HCEC 1CT (cell line): ENCODE measurements around the gene SLA2.
"Not testable (repeated sequence)": the region's sequence is repeated elsewhere in the genome, so short reads cannot be mapped to it uniquely, and the experiment has no call there.

Experiments
- DNase-seq: peaks from one replicate; pipeline ENCODE4 v3.0.0-alpha.2; 2017

SLA2 gene

GRCh38 chr20:36644706-36645095, 1.3 kb downstream of the SLA2 start:
- no peak for DNase-seq

GRCh38 chr20:36644032-36644705, 1.8 kb downstream of the SLA2 start:
- no peak for DNase-seq

GRCh38 chr20:36642136-36642535, 3.9 kb downstream of the SLA2 start:
- DNase-seq = no peak

- DNase-seq = no peak
These were observed 4.5 kb downstream of the SLA2 start for GRCh38 chr20:36641506-36641843.

- not testable (repeated sequence) for DNase-seq
These were observed 7.1 kb downstream of the SLA2 start for GRCh38 chr20:36638876-36639400.

- DNase-seq = no peak
These were observed 11.7 kb downstream of the SLA2 start for GRCh38 chr20:36634342-36634741.

GRCh38 chr20:36633285-36633772, 12.7 kb downstream of the SLA2 start:
- no peak for DNase-seq

GRCh38 chr20:36632487-36633284, 13.3 kb downstream of the SLA2 start:
- DNase-seq = no peak

- DNase-seq = no peak
These were observed 13.9 kb downstream of the SLA2 start for GRCh38 chr20:36632147-36632486.

- no peak for DNase-seq
These were observed 14.3 kb downstream of the SLA2 start for GRCh38 chr20:36631646-36632045.

GRCh38 chr20:36629719-36630681, 16.0 kb downstream of the SLA2 start:
- no peak for DNase-seq

- DNase-seq = no peak
These were observed 17.9 kb downstream of the SLA2 start for GRCh38 chr20:36628076-36628475.

GRCh38 chr20:36624944-36625324, 21.1 kb downstream of the SLA2 start:
- no peak for DNase-seq

GRCh38 chr20:36624068-36624943, 21.7 kb downstream of the SLA2 start:
- DNase-seq = no peak

- no peak for DNase-seq
These were observed 22.6 kb downstream of the SLA2 start for GRCh38 chr20:36623444-36623843.

GRCh38 chr20:36620917-36621316, 25.1 kb downstream of the SLA2 start:
- no peak for DNase-seq

GRCh38 chr20:36614781-36615557, 31.0 kb downstream of the SLA2 start:
- no peak for DNase-seq

GRCh38 chr20:36613974-36614373, 32.0 kb downstream of the SLA2 start:
- no peak for DNase-seq

- no peak for DNase-seq
These were observed 34.4 kb downstream of the SLA2 start for GRCh38 chr20:36611625-36612024.

- not testable (repeated sequence) for DNase-seq
These were observed 37.6 kb downstream of the SLA2 start for GRCh38 chr20:36608388-36608728.
